ENCODE data around the gene ZIC5. TPM values are rescaled to one million over a fixed set of nuclear protein-coding genes. Genes with fewer than 3 reads are reported as not detected.

ZIC5 gene
- total RNA-seq, 2 experiments from 2014 or later = not detected

DNA sequence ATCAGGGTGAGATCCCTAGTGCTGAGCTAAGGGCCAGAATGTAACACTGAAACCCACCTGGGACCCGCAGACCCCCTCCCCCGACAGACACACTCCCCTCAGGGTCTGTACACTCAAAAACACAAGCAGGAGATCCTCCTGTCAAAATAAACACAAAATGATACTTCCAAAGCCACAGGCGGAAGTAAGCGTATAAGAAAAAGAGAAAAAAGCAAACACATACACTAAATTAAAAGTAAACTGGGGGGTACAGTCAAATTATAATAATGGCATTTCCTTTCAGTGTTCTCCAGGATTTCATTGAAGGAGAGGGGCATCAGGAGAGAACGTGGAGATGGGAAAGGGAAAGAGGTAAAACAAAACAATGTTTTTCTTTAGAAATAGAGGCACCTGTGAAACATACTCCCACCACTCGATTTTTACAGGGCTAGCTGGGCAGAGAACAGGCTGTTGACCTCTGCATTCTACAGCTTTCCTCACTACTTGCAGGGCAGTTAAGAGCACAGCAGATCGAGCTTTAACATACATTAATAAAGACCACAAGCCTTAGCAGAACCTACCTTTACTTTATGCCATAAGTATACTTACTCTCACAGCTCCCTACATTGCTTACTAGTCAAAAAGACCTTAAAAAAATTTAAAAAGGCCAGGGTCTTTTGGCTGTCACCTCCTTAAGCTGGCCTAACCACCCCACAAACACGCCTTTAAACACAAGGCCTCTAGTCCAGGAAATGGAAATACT lies 5.3 kb downstream of the ZIC5 start:
- DNase-seq = no peak
- peaks cover 7% of the 10 kb centered on the region for H3K36me3 Mint-ChIP-seq
- peaks cover 13% of the 10 kb centered on the region for H3K4me1 Mint-ChIP-seq
- H3K9me3 Mint-ChIP-seq = no peaks in the 10 kb centered on the region
- POLR2A ChIA-PET = no interaction called here
- peak overlapping the region; percentile 2 for H3K27ac Mint-ChIP-seq
- no peak for ATAC-seq (ENCODE audit: low read depth)
- H3K27me3 Mint-ChIP-seq = peaks cover 71% of the 10 kb centered on the region
- H3K4me3 Mint-ChIP-seq = no peak overlapping the region

DNA sequence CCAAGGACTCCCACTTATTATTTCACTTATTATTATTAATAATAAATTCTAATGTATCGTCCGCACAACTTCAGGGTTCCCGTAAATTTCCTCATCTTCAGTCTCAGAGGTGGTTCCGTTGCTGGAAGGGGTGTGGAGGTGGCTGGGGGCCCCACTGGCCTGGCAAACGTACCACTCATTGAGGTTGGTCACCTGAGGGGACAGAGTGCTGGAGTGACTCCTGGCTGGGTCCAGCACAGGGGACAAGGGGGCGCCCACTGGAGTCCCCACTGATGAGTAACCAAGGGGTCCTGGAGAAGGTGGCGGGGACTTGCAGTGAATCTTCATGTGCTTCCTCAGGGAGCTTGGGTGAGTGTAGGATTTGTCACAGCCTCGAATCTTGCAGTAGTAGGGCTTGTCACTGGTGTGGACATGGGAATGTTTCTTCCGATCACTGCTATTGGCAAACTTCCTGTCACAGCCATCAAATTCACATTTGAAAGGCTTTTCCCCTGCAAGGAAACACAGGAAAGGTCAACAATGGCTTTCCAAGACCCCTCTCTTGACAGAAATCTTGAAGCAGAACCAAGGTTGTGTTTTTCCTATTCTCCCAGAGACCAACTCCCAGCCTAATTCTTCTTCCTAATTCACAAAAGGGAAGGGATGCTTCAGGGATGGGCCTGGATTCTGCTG lies 6.1 kb downstream of the ZIC5 start:
- peaks cover 77% of the 10 kb centered on the region for H3K27me3 Mint-ChIP-seq
- POLR2A ChIA-PET = no interaction called here
- ATAC-seq (ENCODE audit: low read depth) = no peak
- peaks cover 13% of the 10 kb centered on the region for H3K4me1 Mint-ChIP-seq
- peaks cover 7% of the 10 kb centered on the region for H3K36me3 Mint-ChIP-seq
- no peak for DNase-seq
- no peak overlapping the region for H3K4me3 Mint-ChIP-seq
- H3K27ac Mint-ChIP-seq = no peak overlapping the region
- no peaks in the 10 kb centered on the region for H3K9me3 Mint-ChIP-seq

DNA sequence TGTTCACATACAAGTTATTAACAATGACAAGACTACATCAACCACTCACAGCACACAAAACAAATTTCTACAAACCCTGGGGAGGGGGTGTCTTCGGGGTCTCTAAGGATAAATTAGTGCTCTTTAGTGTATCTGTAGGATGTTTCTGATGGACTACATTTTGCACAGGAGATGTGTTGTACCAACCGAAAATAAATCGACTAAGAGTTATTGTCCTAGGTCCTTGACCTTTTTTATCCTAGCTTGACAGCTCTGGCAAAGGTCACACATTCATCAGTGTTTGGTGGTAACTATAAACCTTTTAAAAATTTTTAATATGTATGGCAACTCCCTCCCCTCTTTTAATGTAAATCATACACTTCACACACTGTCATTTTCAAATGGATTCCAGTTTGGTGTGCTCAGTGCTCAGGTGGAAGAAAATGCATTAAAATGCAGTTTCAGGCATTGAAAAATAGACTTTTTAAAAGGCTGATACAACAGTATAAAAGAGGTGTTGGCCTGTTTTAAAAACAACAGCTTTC lies 7.7 kb downstream of the ZIC5 start:
- H3K9me3 Mint-ChIP-seq = no peaks in the 10 kb centered on the region
- H3K4me3 Mint-ChIP-seq = no peak overlapping the region
- H3K4me1 Mint-ChIP-seq = peaks cover 6% of the 10 kb centered on the region
- no peak for DNase-seq
- H3K27me3 Mint-ChIP-seq = peaks cover 78% of the 10 kb centered on the region
- H3K36me3 Mint-ChIP-seq = peaks cover 2% of the 10 kb centered on the region
- H3K27ac Mint-ChIP-seq = no peak overlapping the region
- POLR2A ChIA-PET = no interaction called here
- ATAC-seq (ENCODE audit: low read depth) = no peak

DNA sequence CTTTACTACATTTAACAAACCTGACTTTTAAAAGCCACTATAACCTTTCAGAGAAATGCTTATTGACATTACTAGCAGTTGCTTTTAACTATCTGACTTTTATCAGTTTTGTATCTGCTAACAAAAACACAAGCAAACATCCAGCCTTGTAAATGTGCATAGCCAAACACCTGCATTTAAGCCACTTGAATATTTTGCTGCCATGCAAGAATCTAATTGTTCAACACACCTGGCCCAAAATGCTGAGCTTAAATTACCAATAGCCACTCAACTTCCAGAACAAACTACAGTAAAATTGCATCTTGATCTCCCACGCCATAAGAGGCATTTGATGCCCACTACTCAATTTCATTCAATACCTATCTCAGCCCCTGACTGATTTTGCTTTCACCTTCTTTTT lies 9.3 kb downstream of the ZIC5 start:
- peaks cover 2% of the 10 kb centered on the region for H3K4me1 Mint-ChIP-seq
- POLR2A ChIA-PET = no interaction called here
- H3K9me3 Mint-ChIP-seq = no peaks in the 10 kb centered on the region
- H3K27ac Mint-ChIP-seq = no peak overlapping the region
- no peak overlapping the region for H3K4me3 Mint-ChIP-seq
- no peak for ATAC-seq (ENCODE audit: low read depth)
- DNase-seq = no peak
- no peaks in the 10 kb centered on the region for H3K36me3 Mint-ChIP-seq
- H3K27me3 Mint-ChIP-seq = peaks cover 86% of the 10 kb centered on the region

DNA sequence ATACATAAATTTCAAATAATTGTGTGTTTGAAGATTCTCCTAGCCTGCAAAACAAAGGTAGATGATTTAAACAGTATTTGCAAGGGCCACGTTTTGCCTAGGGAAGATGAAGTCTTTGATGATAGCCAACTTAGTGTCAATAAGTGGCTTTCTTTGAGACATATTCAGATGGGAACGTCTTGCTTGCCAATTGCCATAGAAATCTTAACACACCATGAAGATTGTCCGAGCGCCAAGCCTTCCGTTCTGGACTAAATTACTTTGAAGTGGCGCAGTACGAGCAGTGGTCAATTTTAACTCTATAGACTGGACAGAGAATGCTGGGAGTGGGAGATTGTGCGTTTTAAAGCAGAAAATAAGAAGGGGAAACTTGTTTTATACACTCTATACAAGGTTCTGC lies 9.9 kb downstream of the ZIC5 start:
- Mint-ChIP-seq H3K27ac (no peak overlapping the region), H3K4me1 (peaks cover 2% of the 10 kb centered on the region), H3K36me3 (no peaks in the 10 kb centered on the region), H3K9me3 (no peaks in the 10 kb centered on the region), H3K27me3 (peaks cover 87% of the 10 kb centered on the region), H3K4me3 (no peak overlapping the region)
- DNase-seq (no peak), ATAC-seq (ENCODE audit: low read depth) (no peak)
- POLR2A ChIA-PET = no interaction called here

DNA sequence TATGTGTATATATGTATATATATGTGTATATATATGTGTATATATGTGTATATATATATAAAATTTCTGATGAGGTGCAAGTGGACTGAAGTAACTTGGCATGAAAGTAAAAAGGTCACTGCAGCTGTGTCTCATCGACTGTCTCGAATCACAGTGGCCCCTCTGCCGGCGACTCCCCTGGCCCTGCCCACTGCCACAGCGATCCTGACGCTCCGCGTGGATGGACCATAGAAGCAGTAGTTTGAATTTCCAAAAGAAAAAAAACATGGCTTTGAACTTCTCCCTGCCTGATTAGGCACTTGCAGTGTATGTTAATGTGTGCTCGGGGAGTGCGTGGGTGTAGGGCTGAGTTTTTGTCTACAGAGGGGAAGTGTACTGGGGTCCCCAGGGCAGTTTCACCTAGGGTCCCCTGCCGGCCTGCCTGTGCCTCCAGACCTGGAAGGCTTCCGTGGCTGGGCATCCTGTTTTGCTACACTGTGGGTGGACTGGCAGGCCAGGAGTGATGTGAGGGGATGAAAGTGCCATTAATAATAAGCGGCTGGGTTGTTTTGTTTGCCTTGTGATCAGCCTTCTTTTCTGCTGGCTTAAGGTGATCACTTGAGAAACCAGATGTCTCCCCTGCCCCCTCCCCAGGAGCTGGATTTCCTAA lies 10.8 kb downstream of the ZIC5 start:
- no peak for DNase-seq
- Mint-ChIP-seq H3K4me1 (peaks cover 4% of the 10 kb centered on the region), H3K36me3 (peaks cover 2% of the 10 kb centered on the region), H3K27me3 (peaks cover 87% of the 10 kb centered on the region), H3K9me3 (no peaks in the 10 kb centered on the region), H3K27ac (no peak overlapping the region), H3K4me3 (no peak overlapping the region)
- ATAC-seq (ENCODE audit: low read depth) = no peak
- POLR2A ChIA-PET = no interaction called here

DNA sequence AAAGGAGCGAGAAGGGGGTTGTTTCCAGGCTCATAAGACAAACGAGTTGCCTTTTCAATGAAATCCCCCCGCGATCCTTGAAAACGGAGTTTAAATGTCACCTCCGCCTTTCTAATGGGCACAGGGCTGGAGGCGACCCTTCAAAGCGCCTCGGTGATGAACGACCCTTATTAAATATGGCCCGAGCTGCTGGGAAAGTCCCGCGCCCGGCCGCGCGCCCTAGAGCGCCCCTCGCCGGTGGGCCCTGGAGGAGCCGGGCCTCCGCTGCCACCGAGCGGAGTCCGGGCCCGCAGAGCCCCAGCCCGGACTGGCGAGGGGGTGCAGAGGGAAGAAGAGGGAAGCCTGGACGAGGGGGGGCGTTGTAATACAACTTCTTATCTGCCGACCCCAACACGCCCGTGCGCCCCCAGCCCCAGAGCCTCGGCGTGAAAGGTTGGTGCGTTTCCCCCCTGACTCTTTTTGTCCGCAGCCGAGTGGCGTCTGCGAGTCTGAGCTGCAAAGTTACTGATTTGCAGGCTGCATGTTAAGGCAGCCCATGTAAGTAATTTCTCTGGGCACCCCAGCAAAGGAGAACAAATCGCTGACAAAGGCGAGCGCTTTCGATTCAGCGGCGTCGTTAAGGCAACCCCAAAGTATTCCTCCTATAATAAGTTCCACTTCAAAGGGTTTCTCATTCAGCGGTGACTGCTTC lies 11.9 kb downstream of the ZIC5 start:
- peak overlapping the region; percentile 59 for H3K4me3 Mint-ChIP-seq
- no peak for ATAC-seq (ENCODE audit: low read depth)
- H3K27ac Mint-ChIP-seq = no peak overlapping the region
- peak; percentile 35 for DNase-seq
- POLR2A ChIA-PET = no interaction called here
- H3K9me3 Mint-ChIP-seq = no peaks in the 10 kb centered on the region
- peaks cover 92% of the 10 kb centered on the region for H3K27me3 Mint-ChIP-seq
- peaks cover 4% of the 10 kb centered on the region for H3K4me1 Mint-ChIP-seq
- peaks cover 2% of the 10 kb centered on the region for H3K36me3 Mint-ChIP-seq

DNA sequence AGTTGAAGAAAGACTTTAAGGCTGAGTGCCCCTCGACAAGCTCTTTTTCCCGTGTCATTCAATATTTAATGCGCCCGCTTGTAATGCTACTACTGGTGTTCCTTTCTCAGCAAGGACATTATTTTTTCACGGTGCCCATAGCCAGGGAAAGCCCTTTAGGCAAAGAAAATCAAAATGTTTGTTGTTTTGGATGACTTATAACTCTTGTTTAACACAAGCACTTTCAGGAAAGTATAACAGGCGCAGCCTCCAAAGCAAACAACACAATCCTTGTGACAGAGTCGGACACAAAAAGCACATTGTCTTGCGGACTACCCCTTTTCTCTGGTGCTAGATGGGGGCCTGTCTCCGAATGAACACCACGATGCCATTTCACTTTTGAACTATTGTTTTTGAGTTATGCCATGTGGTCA lies 12.4 kb downstream of the ZIC5 start:
- POLR2A ChIA-PET = no interaction called here
- Mint-ChIP-seq H3K27me3 (peaks cover 92% of the 10 kb centered on the region), H3K9me3 (no peaks in the 10 kb centered on the region), H3K4me1 (peaks cover 4% of the 10 kb centered on the region), H3K27ac (no peak overlapping the region), H3K4me3 (no peak overlapping the region), H3K36me3 (peaks cover 2% of the 10 kb centered on the region)
- ATAC-seq (ENCODE audit: low read depth) (no peak), DNase-seq (no peak)

DNA sequence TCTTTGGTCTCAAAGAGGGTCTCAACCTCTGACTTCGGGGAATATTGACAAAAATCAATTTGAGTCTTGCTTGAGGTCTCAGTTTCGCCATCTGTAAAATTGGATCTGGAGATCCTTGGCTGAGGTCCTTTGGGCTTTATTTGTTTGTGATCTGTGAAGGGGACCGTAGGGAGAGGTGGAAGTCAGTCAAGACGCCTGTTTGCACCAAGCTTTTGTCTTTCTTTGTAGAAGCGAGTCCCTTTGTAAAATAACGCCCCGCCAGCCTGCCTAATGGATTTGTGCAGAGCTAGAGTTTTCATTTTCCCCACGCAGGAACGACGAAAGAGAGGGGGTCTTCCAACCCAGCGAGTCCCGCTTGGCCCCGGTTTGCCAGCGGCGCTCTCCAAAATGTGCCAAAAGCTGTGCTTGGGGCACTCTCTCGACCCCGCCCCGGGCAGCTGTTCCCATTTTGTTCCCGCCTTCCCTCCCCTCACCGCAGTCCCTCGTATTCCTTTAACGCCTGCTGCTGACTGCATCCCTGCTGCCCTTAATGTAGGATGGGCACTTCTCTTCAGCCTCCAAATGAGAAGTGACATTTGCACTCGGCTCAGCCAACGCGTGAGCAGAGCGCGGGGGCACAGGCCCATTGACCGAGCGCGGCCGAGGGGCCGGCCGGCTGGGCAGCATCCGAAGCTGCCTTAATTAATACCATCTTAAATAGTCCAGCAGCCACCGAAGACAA lies 13.0 kb downstream of the ZIC5 start:
- POLR2A ChIA-PET = no interaction called here
- peak overlapping the region; percentile 27 for H3K4me3 Mint-ChIP-seq
- ATAC-seq (ENCODE audit: low read depth) (no peak), DNase-seq (no peak)
- no peak overlapping the region for H3K27ac Mint-ChIP-seq
- peaks cover 2% of the 10 kb centered on the region for H3K36me3 Mint-ChIP-seq
- H3K9me3 Mint-ChIP-seq = no peaks in the 10 kb centered on the region
- H3K27me3 Mint-ChIP-seq = peaks cover 92% of the 10 kb centered on the region
- peaks cover 4% of the 10 kb centered on the region for H3K4me1 Mint-ChIP-seq

DNA sequence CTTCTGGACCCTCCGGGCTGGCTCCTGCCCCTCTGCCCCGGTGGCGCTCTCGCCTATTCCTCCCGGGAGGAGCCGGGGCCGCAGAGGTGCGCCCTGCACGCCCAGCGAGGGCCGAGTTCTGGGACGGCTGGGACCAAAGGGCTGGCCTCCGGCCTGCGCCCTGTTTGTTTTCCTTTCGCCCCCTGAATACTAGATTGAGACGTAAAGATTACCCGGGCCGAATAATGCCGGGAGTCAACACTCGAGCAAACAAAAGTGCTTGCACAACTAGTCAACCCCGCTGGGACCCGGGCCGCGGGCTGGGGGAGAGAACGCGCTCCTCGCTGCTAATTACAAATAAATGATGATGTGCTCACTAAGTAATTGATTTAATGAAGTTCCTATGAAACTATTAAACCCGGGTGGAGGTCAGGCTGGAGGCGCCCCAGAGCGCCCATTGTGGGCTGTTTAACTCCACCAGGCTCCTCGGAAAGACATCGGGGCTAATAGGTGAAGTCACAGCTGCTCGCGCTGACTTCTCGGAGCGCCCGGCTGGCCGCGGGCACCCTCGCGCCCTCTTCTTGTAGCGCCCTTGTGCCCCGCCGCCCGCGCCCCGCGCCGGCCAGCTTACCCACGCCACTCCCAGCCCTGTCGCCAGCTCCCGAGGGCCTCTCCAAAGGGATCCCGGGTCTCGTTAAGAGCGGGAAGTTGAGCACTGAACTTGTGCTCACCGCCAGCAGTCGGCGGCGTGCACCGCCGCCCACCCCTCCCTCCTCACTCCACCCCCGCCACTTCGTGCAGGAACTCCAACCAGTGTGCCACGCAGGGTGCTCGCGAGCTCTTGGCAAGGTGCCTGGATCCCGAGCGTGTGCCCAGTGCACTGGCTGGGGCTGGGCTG lies 14.9 kb downstream of the ZIC5 start:
- DNase-seq (peak; percentile 44), ATAC-seq (ENCODE audit: low read depth) (no peak)
- peaks cover 2% of the 10 kb centered on the region for H3K36me3 Mint-ChIP-seq
- H3K27ac Mint-ChIP-seq = no peak overlapping the region
- H3K9me3 Mint-ChIP-seq = no peaks in the 10 kb centered on the region
- peaks cover 87% of the 10 kb centered on the region for H3K27me3 Mint-ChIP-seq
- peak overlapping the region; percentile 58 for H3K4me3 Mint-ChIP-seq
- H3K4me1 Mint-ChIP-seq = peaks cover 4% of the 10 kb centered on the region
- POLR2A ChIA-PET = no interaction called here

DNA sequence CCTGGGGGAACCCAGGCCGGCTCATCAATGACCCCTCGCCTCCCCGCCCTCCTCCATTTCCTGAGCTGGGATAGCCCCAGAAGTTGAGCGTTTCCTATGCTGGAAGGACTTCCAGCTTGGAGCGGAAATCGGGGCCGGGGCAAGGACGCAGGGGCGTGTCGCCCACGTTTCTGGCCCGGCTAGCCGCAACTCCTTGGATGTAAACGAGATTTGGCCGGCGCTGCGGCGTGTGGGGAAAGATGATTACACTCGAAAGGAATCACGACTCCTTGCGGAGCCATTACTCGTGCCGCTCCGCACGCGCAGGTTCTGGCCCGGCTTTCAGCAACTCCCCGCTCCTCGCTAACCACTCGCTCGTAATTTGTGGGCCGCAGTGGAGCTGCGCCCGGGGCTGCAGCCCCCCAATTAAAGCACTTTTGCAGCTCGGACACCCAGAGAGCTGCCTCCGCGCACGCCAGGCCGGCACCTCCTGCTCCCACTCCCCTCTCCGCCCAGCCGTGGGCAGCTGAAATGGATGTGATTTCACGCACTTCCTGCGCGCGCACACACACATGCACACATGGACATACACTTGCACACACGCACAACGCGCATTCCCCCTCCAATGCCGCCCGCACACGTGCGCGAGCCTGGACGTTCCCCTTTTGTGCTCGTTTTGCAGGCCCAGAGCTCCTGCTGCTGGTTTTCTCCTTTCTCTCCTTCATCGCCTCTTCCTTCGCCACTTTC lies 15.7 kb downstream of the ZIC5 start:
- H3K4me3 Mint-ChIP-seq = peak overlapping the region; percentile 58
- POLR2A ChIA-PET = no interaction called here
- DNase-seq (peak; percentile 33), ATAC-seq (ENCODE audit: low read depth) (no peak)
- H3K36me3 Mint-ChIP-seq = peaks cover 2% of the 10 kb centered on the region
- peaks cover 4% of the 10 kb centered on the region for H3K4me1 Mint-ChIP-seq
- peaks cover 85% of the 10 kb centered on the region for H3K27me3 Mint-ChIP-seq
- H3K9me3 Mint-ChIP-seq = no peaks in the 10 kb centered on the region
- no peak overlapping the region for H3K27ac Mint-ChIP-seq
